ENCODE data around the gene LPCAT4. TPM values are rescaled to one million over a fixed set of nuclear protein-coding genes. Genes with fewer than 3 reads are reported as not detected.

Gene LPCAT4
- total RNA-seq (2021; ENCODE audit: unreplicated experiment) (77.1 TPM), Bru-seq, nascent RNA (percentile 64 among the genes with signal in this experiment), BruChase-seq, experiment 1, labeled RNA remaining after a 6-hour chase (percentile 82 among the genes with signal in this experiment), BruChase-seq, experiment 2, labeled RNA remaining after a 2-hour chase (percentile 87 among the genes with signal in this experiment)
- 63.7 and 68.1 TPM in 2 replicates for polyA plus RNA-seq (2012)
- long read RNA-seq, transcript LPCAT4-201 (14 exons, 2,262 nt) = major isoform, 14 of 57 reads
- long read RNA-seq, partial matches to known transcripts = 30 of 57 reads
- long read RNA-seq, other reads (novel, unspliced or antisense) = 12 of 57 reads

DNA sequence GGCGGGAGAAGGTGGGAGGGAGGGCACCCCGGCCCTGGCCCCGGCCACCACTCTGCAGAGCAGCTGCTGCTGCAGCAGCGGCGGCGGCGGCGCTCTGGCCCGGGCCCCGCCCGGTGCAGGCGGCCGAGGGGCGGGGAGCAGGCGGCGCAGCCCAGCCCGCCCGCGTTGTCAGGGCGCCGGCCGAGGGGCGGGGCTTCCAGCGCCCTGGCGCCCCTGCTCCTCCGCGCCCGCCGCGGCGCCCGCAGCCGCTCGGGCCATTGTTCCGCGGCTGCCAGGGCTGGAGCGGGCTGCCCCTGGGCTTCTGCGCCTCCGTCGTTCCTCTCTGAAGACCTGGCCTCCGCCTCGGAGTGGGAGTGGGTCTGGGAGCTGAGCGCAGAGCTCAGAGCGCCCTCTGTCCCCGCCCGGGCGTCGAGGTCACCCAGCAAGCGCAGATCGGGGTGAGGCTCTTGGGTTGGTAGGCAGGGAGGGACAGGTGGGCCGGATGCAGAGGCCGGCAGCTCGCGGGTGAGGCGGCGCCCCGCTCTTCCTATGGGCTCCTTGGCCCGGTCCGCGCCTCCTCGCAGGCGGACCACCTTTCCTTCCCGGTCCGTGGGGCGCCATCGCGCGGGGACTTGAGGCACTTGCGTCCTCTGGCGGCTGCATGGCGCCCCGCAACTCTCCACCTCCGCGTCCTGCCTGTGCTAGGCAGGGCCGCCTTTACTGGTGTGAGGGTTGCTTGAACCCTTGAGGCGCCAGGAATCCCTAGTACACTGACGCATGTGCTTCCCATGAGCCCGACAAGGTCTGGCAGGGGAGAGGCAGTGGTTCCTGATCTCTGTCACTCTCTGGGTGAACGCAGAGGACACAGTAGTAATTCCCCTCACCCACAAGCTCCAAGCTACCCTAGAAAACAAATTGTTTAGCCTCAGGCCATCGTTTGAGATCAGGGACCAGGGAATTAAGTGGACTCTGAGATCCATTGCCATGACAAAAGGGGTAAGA lies at the start of gene LPCAT4:
TSS of gene LPCAT4 (minus strand) at position 96 of the 981 bp plus-strand sequence. CDS start 96 bp downstream, outside the sequence.
- ChIA-PET RAD21 (ENCODE audit: low non-redundant PET in 1 of 2, low total read pairs in 2 of 2, uncharacterized antibody in 2 of 2, unreplicated experiment in 2 of 2) (interaction anchor here (0.6 to 1.5 kb wide), 3 partner anchors 24 to 258 kb away, joined by 3 to 4 read pairs (median 4); partner anchors contain the start of genes NOP10 (in 2 of the 2) and NUTM1 (in 2 of the 2)), POLR2A (interaction anchor here (0.6 to 1.7 kb wide), 4 partner anchors 24 to 502 kb away, joined by 3 to 5 read pairs (median 3); partner anchors contain the start of genes NOP10 and NUTM1), CTCF (interaction anchor here (0.6 to 3.1 kb wide), 10 partner anchors 9 to 306 kb away, joined by 3 to 22 read pairs (median 6); partner anchors contain the start of genes KATNBL1, NOP10 and NUTM1)
- peaks cover 15 to 28% of the 10 kb centered on the region in 2 experiments for H3K4me1 ChIP-seq (ENCODE audit: control insufficient read depth in 1 of 2, insufficient read depth in 2 of 2, low read length in 2 of 2)
- DNase-seq (ENCODE audit: low read depth, low spot score) (peak; percentile 69), ATAC-seq (peak; percentile 87)
- no TSS peak for BruUV-seq (replicated peaks)
- peaks cover 5 to 16% of the 10 kb centered on the region in 2 experiments; a peak in 2 of 4 replicates for H3K36me3 ChIP-seq (ENCODE audit: control insufficient read depth in 1 of 2, insufficient read depth in 2 of 2, low read length in 2 of 2)
- H3K9me2 ChIP-seq (ENCODE audit: insufficient read depth) = no peaks in the 10 kb centered on the region
- no peaks in the 10 kb centered on the region for H3K9me3 ChIP-seq (ENCODE audit: control insufficient read depth in 1 of 2, insufficient read depth in 1 of 2, low read depth in 1 of 2, low read length in 2 of 2)
- H3K27me3 ChIP-seq (ENCODE audit: insufficient read depth, low read length) = no peaks in the 10 kb centered on the region
- peak within 1 kb of the TSS; percentile 35 for H2AFZ ChIP-seq (ENCODE audit: low read depth, low read length, poor library complexity, severe bottlenecking)
- H3K27ac ChIP-seq (ENCODE audit: low read depth, low read length) = peak within 1 kb of the TSS; percentile 96
- H3K4me3 ChIP-seq (replicated peaks in 1 of 2; ENCODE audit: low read depth in 1 of 2, low read length in 2 of 2) = peak within 1 kb of the TSS; percentile 88 to 98
- peak within 1 kb of the TSS; percentile 86 for H3K9ac ChIP-seq (ENCODE audit: low read length)
- peaks cover 21% of the 10 kb centered on the region for H3K79me2 ChIP-seq (ENCODE audit: insufficient read depth, low read length)
- no peaks in the 10 kb centered on the region; the same call in 1 of the 2 replicates for H4K20me1 ChIP-seq (ENCODE audit: insufficient read depth)
- peak within 1 kb of the TSS; percentile 72 for H3K4me2 ChIP-seq (ENCODE audit: low read length)
- intact Hi-C loops (cut with micrococcal nuclease) = loop anchor here (1.0 to 10.0 kb wide), 4 partner anchors 53 to 303 kb away; partner anchors contain the start of gene EMC4
- TF ChIP-seq ZFX (IDR thresholded peaks at IDR 0.05) (peak; percentile 59; the same call in 1 of the 2 replicates), FOSL1 (IDR thresholded peaks at IDR 0.05; ENCODE audit: low read depth) (no peak), ELF1 (IDR thresholded peaks at IDR 0.05; ENCODE audit: borderline replicate concordance, low read depth) (no peak), ZNF274 (IDR thresholded peaks at IDR 0.05; ENCODE audit: low read depth, low read length) (no peak), MAX (IDR thresholded peaks at IDR 0.05) (peak; percentile 69; the same call in 1 of the 2 replicates), POLR2A (IDR thresholded peaks at IDR 0.05; ENCODE audit: borderline replicate concordance, extremely low read depth, insufficient read depth, insufficient read length) (peak; percentile 88), EGR1 (IDR thresholded peaks at IDR 0.05; ENCODE audit: low read depth) (peak; percentile 55; the same call in 1 of the 2 replicates), EZH2phosphoT487 (IDR thresholded peaks at IDR 0.05; ENCODE audit: borderline replicate concordance) (no peak), POLR2AphosphoS5 (IDR thresholded peaks at IDR 0.05; ENCODE audit: low read depth, low read length) (peak; percentile 83), CEBPB (IDR thresholded peaks at IDR 0.05; ENCODE audit: low read depth) (no peak), SRF (IDR thresholded peaks at IDR 0.05; ENCODE audit: low read depth) (no peak), JUND (IDR thresholded peaks at IDR 0.05) (no peak), EZH2 (IDR thresholded peaks at IDR 0.05) (no peak), YY1 (IDR thresholded peaks at IDR 0.05; ENCODE audit: extremely low read depth, insufficient replicate concordance, low read depth, low read length) (peak; percentile 28), SIN3A (IDR thresholded peaks at IDR 0.05; ENCODE audit: low read depth) (no peak), SP1 (IDR thresholded peaks at IDR 0.05; ENCODE audit: low read depth) (no peak), TCF7L2 (IDR thresholded peaks at IDR 0.05; ENCODE audit: borderline replicate concordance, extremely low read depth, insufficient read depth, insufficient read length) (no peak), RAD21 (IDR thresholded peaks at IDR 0.05; ENCODE audit: low read depth) (peak; percentile 81)
- TF ChIP-seq, protein P1, sequence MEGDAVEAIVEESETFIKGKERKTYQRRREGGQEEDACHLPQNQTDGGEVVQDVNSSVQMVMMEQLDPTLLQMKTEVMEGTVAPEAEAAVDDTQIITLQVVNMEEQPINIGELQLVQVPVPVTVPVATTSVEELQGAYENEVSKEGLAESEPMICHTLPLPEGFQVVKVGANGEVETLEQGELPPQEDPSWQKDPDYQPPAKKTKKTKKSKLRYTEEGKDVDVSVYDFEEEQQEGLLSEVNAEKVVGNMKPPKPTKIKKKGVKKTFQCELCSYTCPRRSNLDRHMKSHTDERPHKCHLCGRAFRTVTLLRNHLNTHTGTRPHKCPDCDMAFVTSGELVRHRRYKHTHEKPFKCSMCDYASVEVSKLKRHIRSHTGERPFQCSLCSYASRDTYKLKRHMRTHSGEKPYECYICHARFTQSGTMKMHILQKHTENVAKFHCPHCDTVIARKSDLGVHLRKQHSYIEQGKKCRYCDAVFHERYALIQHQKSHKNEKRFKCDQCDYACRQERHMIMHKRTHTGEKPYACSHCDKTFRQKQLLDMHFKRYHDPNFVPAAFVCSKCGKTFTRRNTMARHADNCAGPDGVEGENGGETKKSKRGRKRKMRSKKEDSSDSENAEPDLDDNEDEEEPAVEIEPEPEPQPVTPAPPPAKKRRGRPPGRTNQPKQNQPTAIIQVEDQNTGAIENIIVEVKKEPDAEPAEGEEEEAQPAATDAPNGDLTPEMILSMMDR (IDR thresholded peaks at IDR 0.05 in 2 of 3, conservative IDR thresholded peaks at IDR 0.05 in 1 of 3; ENCODE audit: borderline replicate concordance in 1 of 3, insufficient read depth in 1 of 3, low read depth in 2 of 3, low read length in 2 of 3) = peak; percentile 88 to 95 (median 93)
- TF ChIP-seq, protein P2, sequence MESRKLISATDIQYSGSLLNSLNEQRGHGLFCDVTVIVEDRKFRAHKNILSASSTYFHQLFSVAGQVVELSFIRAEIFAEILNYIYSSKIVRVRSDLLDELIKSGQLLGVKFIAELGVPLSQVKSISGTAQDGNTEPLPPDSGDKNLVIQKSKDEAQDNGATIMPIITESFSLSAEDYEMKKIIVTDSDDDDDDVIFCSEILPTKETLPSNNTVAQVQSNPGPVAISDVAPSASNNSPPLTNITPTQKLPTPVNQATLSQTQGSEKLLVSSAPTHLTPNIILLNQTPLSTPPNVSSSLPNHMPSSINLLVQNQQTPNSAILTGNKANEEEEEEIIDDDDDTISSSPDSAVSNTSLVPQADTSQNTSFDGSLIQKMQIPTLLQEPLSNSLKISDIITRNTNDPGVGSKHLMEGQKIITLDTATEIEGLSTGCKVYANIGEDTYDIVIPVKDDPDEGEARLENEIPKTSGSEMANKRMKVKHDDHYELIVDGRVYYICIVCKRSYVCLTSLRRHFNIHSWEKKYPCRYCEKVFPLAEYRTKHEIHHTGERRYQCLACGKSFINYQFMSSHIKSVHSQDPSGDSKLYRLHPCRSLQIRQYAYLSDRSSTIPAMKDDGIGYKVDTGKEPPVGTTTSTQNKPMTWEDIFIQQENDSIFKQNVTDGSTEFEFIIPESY (IDR thresholded peaks at IDR 0.05; ENCODE audit: extremely low read depth, insufficient replicate concordance, low read length) = no peak
